Measurements from ENCODE around the gene SEMA4D.

Gene SEMA4D

DNA sequence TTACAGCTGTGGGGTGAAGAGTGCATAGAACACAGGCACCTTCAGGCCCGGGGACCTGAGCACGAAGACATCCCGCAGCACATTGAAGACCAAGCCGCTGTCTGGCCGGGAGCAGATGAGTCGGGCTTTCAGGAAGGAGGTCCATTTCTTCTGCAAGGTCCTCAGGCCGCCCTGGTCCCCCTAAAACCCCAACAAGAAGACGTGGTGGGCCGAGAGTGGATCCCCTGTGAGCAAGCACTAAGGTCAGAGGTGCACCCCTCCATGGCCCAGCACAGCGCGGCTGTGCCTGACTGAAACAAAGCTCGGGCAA, 109.1 kb downstream of the SEMA4D start:
- no peak for DNase-seq (ENCODE audit: low read depth)
- no peak overlapping the region for H3K4me3 ChIP-seq (ENCODE audit: control insufficient read depth, low read depth, low read length)
- TF ChIP-seq, protein P1, sequence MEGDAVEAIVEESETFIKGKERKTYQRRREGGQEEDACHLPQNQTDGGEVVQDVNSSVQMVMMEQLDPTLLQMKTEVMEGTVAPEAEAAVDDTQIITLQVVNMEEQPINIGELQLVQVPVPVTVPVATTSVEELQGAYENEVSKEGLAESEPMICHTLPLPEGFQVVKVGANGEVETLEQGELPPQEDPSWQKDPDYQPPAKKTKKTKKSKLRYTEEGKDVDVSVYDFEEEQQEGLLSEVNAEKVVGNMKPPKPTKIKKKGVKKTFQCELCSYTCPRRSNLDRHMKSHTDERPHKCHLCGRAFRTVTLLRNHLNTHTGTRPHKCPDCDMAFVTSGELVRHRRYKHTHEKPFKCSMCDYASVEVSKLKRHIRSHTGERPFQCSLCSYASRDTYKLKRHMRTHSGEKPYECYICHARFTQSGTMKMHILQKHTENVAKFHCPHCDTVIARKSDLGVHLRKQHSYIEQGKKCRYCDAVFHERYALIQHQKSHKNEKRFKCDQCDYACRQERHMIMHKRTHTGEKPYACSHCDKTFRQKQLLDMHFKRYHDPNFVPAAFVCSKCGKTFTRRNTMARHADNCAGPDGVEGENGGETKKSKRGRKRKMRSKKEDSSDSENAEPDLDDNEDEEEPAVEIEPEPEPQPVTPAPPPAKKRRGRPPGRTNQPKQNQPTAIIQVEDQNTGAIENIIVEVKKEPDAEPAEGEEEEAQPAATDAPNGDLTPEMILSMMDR (IDR thresholded peaks at IDR 0.05; ENCODE audit: control insufficient read depth, insufficient read depth, low read depth, low read length, missing control alignments): no peak

DNA sequence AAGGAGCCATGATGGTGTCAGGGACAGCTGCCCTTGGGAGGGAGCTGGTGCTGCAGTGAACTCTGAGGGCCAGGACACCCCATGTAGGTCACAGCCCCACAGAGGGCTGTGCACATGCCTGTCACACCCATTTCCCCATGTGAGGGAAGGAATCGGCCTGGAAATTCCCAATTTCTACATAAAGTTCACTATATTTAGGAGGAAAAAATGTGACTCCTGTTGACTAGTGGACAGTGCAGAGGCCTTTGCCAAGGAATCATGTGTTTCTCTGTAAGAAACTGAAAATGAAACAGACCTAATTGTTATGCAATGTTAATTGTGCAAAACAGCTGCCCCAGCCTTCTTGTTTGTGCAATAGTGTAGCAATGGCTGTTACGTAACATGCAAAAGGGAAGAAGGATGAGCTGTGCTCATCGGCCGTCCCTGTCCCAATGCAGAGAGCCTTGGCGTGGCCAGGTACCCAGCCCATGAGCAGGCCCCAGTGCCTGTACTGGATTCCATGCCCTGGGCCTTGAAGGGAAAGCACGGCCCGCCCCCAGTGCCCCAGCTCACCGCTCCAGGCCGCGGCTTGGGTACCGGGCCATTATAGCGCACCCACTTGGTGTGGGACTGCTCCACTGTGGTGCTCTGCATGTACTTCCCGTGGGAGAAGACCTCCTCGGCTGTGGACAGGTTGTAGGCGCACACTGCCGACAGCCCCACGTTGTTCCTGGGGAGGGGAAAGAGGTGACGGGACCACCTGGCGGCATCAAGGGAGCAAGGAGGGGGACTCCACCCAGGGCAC, 109.6 kb downstream of the SEMA4D start:
- no peak overlapping the region for H3K4me3 ChIP-seq (ENCODE audit: control insufficient read depth, low read depth, low read length)
- TF ChIP-seq, protein P1 (IDR thresholded peaks at IDR 0.05; ENCODE audit: control insufficient read depth, insufficient read depth, low read depth, low read length, missing control alignments): no peak
- DNase-seq (ENCODE audit: low read depth): peak; percentile 84

DNA sequence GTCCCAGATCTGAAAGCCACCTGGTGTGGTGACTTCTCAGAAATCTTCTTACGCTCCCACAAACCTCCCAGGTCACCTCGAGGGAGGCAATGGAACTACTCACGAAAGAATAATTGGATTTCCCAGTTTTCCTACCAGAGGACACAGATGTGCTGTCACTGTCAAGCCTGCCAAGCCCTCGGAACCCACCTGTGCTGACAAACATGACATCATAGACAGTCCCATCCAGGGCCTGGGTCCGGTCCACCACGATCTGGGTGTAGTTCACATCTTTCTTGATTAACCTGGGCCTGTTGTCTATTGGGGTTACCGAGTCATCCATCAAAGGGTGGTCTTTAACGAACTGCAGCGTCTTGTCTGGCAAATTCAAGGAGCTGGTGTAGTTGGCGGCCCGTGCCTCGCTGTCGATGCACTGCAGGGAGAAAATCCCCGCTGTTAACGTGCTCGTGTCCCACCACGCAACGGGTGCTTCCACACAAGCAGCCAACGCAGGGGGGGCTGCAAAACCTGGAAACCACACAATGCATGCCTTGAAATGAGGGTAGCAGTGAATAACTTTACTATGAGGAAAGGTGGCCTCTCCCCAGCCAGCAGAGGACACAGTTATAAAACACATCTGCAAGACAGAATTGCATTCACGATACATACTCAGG, 110.6 kb downstream of the SEMA4D start:
- no peak for DNase-seq (ENCODE audit: low read depth)
- TF ChIP-seq, protein P1 (IDR thresholded peaks at IDR 0.05; ENCODE audit: control insufficient read depth, insufficient read depth, low read depth, low read length, missing control alignments): no peak
- H3K4me3 ChIP-seq (ENCODE audit: control insufficient read depth, low read depth, low read length): no peak overlapping the region

DNA sequence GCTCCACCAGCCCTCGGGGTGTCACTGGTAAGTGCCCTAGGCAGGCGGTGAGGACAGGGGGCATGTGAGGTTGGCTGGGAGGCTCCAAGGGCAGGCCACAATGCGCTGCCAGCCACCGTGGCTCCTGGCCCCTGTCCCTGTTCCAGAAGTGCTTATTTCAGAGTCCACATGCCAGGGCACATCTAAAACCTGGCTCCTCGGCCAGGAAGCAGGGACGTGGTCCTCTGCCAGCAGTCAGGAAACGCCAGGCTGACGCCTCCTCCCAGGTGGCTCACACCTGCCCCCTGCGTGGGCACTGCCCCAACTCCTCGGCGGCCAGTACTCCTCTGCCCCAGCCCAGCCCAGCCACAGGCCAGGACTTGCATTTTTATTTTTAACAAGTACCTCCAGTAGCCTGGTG, 111.1 kb downstream of the SEMA4D start:
- no peak for DNase-seq (ENCODE audit: low read depth)
- TF ChIP-seq, protein P1 (IDR thresholded peaks at IDR 0.05; ENCODE audit: control insufficient read depth, insufficient read depth, low read depth, low read length, missing control alignments): no peak
- H3K4me3 ChIP-seq (ENCODE audit: control insufficient read depth, low read depth, low read length): no peak overlapping the region

DNA sequence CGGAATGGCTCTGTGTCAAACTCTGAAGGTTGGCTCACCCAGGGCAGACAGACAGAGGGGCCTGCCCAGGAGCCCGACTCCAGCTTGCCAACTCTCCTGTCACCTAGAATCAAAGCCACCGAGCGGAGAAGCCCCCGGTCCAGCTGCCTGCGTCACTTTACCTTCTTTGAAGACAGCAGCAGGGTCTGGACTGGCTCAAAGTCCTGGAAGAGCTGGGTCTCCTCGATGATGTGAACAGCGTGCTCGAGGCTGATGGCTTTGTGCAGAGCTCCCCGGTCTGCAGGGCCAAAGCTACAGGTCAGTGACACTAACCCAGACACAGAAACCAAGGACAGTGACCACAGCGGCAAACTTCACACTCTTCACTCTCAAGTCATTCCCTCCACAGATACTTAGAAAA, 111.7 kb downstream of the SEMA4D start:
- TF ChIP-seq, protein P1 (IDR thresholded peaks at IDR 0.05; ENCODE audit: control insufficient read depth, insufficient read depth, low read depth, low read length, missing control alignments): no peak
- H3K4me3 ChIP-seq (ENCODE audit: control insufficient read depth, low read depth, low read length): no peak overlapping the region

DNA sequence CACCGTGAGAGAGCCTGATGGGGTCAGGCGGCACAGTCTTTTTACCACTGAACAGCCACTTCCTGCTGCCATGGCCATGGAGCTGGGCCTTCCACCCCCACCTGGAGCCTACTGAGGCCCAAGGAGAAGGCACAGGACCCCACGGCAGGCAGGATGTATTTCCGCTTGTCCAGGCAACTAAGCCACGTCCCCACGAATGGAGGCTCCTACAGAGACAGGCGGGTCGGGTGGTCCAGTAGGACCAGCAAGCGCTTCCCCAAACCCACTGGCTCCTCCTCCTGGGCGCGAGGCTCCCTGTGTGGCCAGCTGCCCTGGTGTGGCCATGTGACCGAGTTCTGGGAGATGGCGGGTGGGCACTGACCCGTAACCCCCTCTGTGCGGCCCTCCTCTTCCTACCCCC, 113.1 kb downstream of the SEMA4D start:
- DNase-seq (ENCODE audit: low read depth): no peak
- no peak overlapping the region for H3K4me3 ChIP-seq (ENCODE audit: control insufficient read depth, low read depth, low read length)
- TF ChIP-seq, protein P1 (IDR thresholded peaks at IDR 0.05; ENCODE audit: control insufficient read depth, insufficient read depth, low read depth, low read length, missing control alignments): no peak

More for the DNA sequence above, 111.7 kb downstream of the SEMA4D start:
- no peak for DNase-seq (ENCODE audit: low read depth)

All from AG09309 (cell line).